Activated T-helper 2 cell treated with anti-CD3 and anti-CD28 coated beads, Interferon-gamma antibody, Interleukin-2, Interleukin-4, amounts not matched to agents 10 μg/mL and 5 μg/mL and 100 μg/mL, durations not matched to agents 14 hours and 24 hours and 36 hours (primary cell): ENCODE results near the gene FASTKD2. TPM values are rescaled to one million over a fixed set of nuclear protein-coding genes. Genes with fewer than 3 reads are reported as not detected.

ENCODE experiments used
- DNase-seq: peaks from one replicate; pipeline ENCODE4 v3.0.0; 2021; ENCODE audit warnings: low spot score
- H3K27ac Mint-ChIP-seq: one replicate; pipeline ENCODE4 v1.8.0; 2021; ENCODE audit warnings: mixed read lengths
- H3K27me3 Mint-ChIP-seq: one replicate; pipeline ENCODE4 v1.8.0; 2021; ENCODE audit warnings: low read depth, mixed read lengths
- H3K36me3 Mint-ChIP-seq: one replicate; pipeline ENCODE4 v1.8.0; 2021; ENCODE audit warnings: low read depth, mixed read lengths
- H3K4me1 Mint-ChIP-seq: one replicate; pipeline ENCODE4 v1.8.0; 2021; ENCODE audit warnings: low read depth, mixed read lengths
- H3K4me3 Mint-ChIP-seq: one replicate; pipeline ENCODE4 v1.8.0; 2021; ENCODE audit warnings: low read depth, mild to moderate bottlenecking, moderate library complexity, mixed read lengths
- H3K9me3 Mint-ChIP-seq: one replicate; pipeline ENCODE4 v1.8.0; 2021; ENCODE audit warnings: mixed read lengths
- intact Hi-C: fragments of 100-400 bp; cut with micrococcal nuclease; formaldehyde crosslinking; loops from one replicate; pipeline ENCODE4 v1.15.1; 2023
- total RNA-seq: library from RNA; stranded (reverse); gene quantifications from 2 replicates; pipeline ENCODE4 v1.2.3, GENCODE V29; 2022

Gene FASTKD2
- total RNA-seq = 34.5 and 34.7 TPM in 2 replicates

DNA sequence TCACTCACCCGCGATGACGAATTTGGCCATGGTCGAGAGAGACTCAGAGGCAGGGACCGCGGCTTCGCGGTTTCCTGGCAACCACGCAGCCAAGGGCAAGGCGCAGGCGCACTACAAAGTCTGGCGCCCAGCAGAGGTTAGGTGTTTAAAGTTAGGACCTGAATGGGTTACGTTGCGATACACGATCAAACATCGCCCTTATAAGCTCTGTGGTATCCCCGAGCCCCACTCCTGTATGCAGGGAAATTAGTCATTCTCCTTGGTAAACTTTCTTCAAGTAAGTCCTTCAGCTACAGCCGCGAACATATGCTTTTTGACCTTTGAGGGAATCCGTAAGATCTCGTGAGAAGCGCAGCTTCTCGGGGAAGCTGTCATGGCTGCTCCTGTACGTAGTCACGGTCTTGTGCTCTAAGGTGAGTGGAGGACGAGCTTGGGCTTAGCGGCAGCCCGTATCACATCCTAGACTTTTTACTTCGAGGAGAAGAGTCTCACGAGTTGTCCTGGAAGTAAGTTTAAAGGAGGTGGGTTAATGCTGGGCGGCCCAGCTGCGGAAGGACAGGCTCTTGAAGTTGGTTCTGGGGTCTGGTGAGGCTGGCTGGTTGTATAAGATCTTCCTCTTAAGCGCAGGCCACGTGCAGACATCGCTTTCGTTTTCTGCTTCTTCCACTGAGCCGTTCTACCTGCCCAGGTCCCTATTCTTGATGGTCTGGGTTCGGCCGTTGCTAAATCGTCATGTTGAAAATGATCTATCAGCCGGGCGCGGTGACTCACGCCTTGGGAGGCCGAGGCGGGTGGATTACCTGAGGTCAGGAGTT is at the start of gene FASTKD2, which contains the start of gene MDH1B:
TSS of gene FASTKD2 (plus strand) at position 365 of the 815 bp plus-strand sequence. CDS start 1,088 bp downstream, outside the sequence.
TSS of gene MDH1B (minus strand) at position 87 of the 815 bp plus-strand sequence. CDS start at position 30, 57 bp downstream.
- peak; percentile 80 for DNase-seq
- Mint-ChIP-seq H3K9me3 (no peaks in the 10 kb centered on the region), H3K4me1 (peaks cover 29% of the 10 kb centered on the region), H3K27ac (peak within 1 kb of the TSS; percentile 97), H3K4me3 (peak within 1 kb of the TSS; percentile 94), H3K36me3 (peaks cover 26% of the 10 kb centered on the region), H3K27me3 (peaks cover 3% of the 10 kb centered on the region)
- intact Hi-C loops = loop anchor here (1.0 to 10.0 kb wide), 5 partner anchors 399 to 1489 kb away; partner anchors contain the start of genes CREB1, IDH1, INO80D and KLF7

DNA sequence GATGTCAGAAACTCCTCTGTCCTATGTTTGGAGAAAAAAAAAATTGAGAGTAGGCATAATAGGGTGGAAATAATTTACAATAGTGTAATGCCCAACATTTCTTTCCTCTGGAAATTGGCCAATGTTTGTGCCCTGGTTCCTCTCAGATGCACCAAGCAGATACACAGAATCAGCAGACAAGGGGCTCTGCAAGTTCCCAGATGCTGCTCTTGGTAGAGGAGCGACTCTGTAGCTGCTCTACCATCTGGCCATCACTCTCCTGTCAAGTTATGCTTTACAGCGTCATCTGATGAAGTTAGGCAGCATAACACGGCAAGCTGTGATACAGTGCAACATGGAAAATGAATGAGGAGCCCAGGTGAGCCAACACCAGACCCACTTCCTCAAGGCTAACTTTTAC is 48.8 kb upstream of the FASTKD2 start:
- peaks cover 10% of the 10 kb centered on the region for H3K27me3 Mint-ChIP-seq
- intact Hi-C loops = no loop called here
- no peak overlapping the region for H3K27ac Mint-ChIP-seq
- H3K4me1 Mint-ChIP-seq = peaks cover 2% of the 10 kb centered on the region
- no peaks in the 10 kb centered on the region for H3K9me3 Mint-ChIP-seq
- no peak overlapping the region for H3K4me3 Mint-ChIP-seq
- no peak for DNase-seq
- no peaks in the 10 kb centered on the region for H3K36me3 Mint-ChIP-seq

DNA sequence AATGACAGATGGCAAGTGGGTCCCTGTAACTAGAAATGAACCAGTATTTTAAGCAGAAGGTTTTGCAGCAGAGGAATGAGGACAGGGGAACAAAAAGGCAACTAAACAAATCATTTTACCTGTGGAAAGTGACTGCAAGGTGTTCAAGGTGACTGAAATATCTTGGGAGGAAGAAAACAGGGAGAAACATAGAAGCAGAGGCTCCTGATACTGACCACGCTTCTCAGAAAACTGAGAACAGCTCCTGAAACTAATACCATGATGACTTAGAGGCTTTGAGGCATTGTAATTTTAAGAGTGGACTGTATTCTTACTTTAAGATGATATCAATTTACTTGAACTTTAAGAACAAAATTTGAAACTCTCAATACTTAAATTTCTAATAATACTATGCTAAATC is 47.1 kb upstream of the FASTKD2 start, which contains the start of gene DYTN:
TSS of gene DYTN (minus strand) at position 101 of the 400 bp plus-strand sequence. CDS start 117 bp downstream, outside the sequence.
- H3K9me3 Mint-ChIP-seq = no peaks in the 10 kb centered on the region
- H3K27ac Mint-ChIP-seq = no peak within 1 kb of the TSS
- DNase-seq = no peak
- intact Hi-C loops = no loop called here
- no peak within 1 kb of the TSS for H3K4me3 Mint-ChIP-seq
- peaks cover 12% of the 10 kb centered on the region for H3K27me3 Mint-ChIP-seq
- no peaks in the 10 kb centered on the region for H3K36me3 Mint-ChIP-seq
- peaks cover 2% of the 10 kb centered on the region for H3K4me1 Mint-ChIP-seq

DNA sequence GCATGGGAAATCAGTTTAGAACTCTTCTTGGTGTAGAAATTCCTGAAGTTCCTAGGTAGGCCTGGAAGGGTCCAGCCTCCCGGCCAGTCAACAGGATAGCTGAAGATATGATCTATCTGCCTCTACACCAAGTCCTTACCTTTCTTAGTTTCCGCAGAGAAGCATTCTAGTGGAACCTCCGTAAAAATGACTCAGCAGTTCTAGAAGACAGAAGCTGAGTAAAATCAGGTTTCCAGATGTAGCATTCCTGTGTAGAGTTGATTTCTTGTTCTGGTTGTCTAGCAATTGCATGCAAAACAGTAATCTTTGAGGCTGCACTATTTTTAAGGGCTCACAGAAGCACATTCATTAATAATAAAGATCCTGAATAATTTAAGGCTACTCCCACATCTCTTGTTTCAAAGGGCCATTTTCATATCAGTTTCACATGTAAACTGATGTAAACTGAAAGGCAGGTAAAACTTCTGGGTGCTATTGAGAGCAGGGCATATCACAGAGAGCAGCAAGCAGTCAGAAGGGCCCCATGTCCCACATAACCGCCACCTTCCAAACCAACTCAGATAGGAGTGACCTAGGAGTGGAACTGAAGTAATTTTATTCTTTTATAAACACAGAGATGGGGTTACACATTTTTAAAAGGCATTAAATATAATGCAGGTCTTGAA is 44.0 kb upstream of the FASTKD2 start:
- no peak for DNase-seq
- Mint-ChIP-seq H3K4me1 (no peaks in the 10 kb centered on the region), H3K27me3 (peaks cover 15% of the 10 kb centered on the region), H3K4me3 (no peak overlapping the region), H3K9me3 (no peaks in the 10 kb centered on the region), H3K27ac (no peak overlapping the region), H3K36me3 (no peaks in the 10 kb centered on the region)
- intact Hi-C loops = no loop called here

DNA sequence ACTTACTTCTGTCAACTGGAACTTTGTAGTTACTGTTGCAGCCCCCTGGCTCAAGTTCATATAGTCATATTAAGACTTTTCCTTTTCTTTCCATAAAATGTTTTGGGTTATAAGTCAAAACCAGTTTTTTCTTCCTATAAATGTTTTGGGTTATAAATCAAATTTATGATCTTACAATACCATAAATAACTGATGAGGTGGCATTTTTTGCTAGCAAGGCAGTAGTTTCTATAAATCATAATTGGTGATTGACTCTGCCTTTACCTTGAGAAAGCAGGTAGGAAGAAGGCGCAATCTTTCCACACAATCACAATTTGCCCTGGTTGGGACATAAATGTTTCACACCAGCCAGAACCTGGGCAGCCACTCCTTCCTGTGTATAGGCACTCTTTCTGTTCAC is 42.1 kb upstream of the FASTKD2 start:
- H3K36me3 Mint-ChIP-seq = no peaks in the 10 kb centered on the region
- intact Hi-C loops = no loop called here
- H3K27ac Mint-ChIP-seq = no peak overlapping the region
- H3K4me3 Mint-ChIP-seq = no peak overlapping the region
- H3K27me3 Mint-ChIP-seq = peaks cover 13% of the 10 kb centered on the region
- peaks cover 2% of the 10 kb centered on the region for H3K4me1 Mint-ChIP-seq
- DNase-seq = no peak
- no peaks in the 10 kb centered on the region for H3K9me3 Mint-ChIP-seq

DNA sequence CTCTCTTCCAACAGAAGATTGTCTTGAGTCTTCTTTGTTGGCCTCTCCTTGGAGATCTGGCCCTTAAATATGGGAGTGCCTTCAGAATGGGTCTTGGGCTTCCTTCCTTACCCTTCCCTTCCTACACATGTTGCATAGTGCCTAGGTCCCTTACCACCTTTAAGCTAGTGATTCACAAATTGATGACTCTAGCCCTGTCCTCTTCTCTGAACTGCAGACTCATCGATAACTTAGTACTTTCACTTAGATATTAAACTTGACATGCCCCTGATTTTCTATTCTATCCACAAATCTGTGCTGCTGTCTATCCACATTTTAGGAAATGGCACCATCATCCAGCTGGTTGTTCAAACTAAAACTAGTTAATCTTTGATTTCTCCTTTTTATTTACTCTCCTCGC is 38.1 kb upstream of the FASTKD2 start:
- H3K9me3 Mint-ChIP-seq = no peaks in the 10 kb centered on the region
- intact Hi-C loops = no loop called here
- no peak overlapping the region for H3K4me3 Mint-ChIP-seq
- no peaks in the 10 kb centered on the region for H3K36me3 Mint-ChIP-seq
- H3K27me3 Mint-ChIP-seq = peaks cover 10% of the 10 kb centered on the region
- no peak for DNase-seq
- no peak overlapping the region for H3K27ac Mint-ChIP-seq
- peaks cover 4% of the 10 kb centered on the region for H3K4me1 Mint-ChIP-seq

DNA sequence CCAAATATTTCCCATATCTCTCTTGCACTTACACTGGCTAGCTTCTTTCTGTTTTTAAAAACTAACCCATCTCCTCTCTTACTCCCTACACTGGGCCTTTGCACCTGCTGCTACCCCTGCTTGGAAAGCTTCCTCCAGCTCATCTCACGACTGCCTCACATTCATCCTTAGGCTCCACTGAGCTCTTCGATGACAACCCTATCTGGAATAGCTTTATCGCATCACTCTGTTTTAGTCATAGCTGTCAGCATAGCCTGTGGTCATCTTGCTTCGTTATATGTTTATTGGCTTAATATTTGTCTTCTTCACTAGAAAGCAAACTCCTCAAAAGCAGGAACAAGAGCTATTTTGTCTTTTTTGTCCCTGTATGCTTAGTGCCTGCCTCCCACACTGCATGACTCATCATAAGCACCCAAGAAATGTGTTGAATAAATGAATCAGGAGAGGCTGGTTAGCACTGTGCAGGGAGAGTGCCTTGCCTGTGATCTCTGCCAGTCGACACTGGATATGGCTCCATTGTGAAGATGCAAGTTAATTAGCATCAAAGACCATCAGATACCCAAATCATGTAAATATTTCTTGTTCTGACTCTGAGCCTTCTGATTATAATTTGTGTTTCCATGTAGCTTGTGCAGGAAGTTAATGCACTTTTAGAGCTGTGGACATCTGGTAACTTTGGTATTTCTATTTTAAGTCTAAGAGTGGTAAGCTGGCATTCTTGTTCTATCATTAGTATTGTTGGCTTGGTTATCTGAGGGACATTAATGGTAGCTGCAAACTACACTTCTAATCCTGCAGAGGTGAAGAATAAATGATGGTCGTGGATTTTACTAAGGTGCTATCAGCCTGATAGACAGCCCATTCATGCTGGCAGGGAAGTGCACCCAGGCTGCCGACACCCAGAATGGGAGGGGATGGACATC is 36.9 kb upstream of the FASTKD2 start:
- no peaks in the 10 kb centered on the region for H3K36me3 Mint-ChIP-seq
- no peak overlapping the region for H3K4me3 Mint-ChIP-seq
- no peak overlapping the region for H3K27ac Mint-ChIP-seq
- intact Hi-C loops = no loop called here
- no peak for DNase-seq
- H3K4me1 Mint-ChIP-seq = peaks cover 4% of the 10 kb centered on the region
- H3K9me3 Mint-ChIP-seq = no peaks in the 10 kb centered on the region
- peaks cover 12% of the 10 kb centered on the region for H3K27me3 Mint-ChIP-seq

DNA sequence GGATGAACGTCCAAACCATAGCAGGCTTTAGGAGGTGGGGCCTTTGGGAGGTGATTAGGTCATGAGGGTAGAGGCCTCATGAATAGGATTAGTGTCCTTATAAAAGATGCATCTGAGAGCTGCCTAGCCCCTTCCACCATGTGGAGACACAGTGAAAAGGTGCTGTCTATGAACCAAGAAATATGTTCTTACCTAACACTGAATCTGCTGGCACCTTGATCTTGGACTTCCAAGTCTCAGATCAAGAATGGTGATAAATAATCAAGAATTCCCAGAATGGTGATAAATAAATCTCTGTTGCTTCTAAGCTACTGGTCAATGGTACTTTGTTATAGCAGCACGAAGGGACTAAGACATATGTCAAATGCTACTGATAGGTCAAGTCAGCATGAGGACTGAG is 32.1 kb upstream of the FASTKD2 start:
- intact Hi-C loops = no loop called here
- Mint-ChIP-seq H3K27me3 (peaks cover 5% of the 10 kb centered on the region), H3K4me1 (peaks cover 1% of the 10 kb centered on the region), H3K36me3 (no peaks in the 10 kb centered on the region), H3K27ac (no peak overlapping the region), H3K9me3 (no peaks in the 10 kb centered on the region), H3K4me3 (no peak overlapping the region)
- no peak for DNase-seq

DNA sequence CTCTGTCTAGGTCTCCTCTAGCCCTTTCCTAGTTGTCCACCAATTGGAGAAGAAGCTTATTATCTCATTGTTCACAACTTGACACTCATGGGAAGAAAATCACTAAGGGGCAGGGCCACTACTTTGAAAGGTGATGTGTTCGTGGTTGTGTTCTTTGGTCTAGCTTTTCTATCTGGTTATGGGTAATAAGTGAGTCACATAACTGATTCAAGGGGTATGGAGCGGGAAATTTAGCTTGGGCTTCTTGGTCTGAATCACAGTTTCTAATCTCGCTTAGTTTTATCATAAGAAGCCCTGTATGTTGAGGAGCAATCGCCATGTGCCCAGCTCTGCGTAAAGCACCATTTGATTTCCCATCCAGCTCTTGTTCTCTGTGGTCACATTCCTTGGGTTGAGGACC is 28.5 kb upstream of the FASTKD2 start:
- DNase-seq = no peak
- H3K4me1 Mint-ChIP-seq = no peaks in the 10 kb centered on the region
- H3K9me3 Mint-ChIP-seq = no peaks in the 10 kb centered on the region
- no peaks in the 10 kb centered on the region for H3K36me3 Mint-ChIP-seq
- intact Hi-C loops = no loop called here
- no peak overlapping the region for H3K27ac Mint-ChIP-seq
- H3K4me3 Mint-ChIP-seq = no peak overlapping the region
- peaks cover 5% of the 10 kb centered on the region for H3K27me3 Mint-ChIP-seq

DNA sequence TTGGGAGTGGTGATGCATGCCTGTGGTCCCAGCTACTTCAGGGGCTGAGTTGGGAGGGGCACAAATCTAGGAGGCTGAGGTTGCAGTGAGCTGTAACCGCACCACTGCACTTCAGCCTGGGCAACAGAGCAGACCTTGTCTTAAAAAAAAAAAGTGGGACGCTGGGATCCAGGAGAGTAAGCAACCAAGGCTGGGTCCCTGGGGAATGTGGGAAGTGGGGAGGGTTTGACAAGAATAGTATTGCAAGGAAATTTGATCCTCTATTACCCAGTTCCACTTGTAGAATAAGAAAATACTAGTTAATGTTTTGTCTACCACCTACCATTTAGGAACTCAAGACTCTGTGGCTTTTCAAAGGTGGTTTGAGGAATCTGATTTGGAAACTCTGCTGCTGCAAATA is 26.1 kb upstream of the FASTKD2 start:
- no peak overlapping the region for H3K27ac Mint-ChIP-seq
- H3K4me1 Mint-ChIP-seq = no peaks in the 10 kb centered on the region
- no peaks in the 10 kb centered on the region for H3K27me3 Mint-ChIP-seq
- no peak for DNase-seq
- intact Hi-C loops = no loop called here
- no peaks in the 10 kb centered on the region for H3K36me3 Mint-ChIP-seq
- H3K4me3 Mint-ChIP-seq = no peak overlapping the region
- H3K9me3 Mint-ChIP-seq = no peaks in the 10 kb centered on the region

DNA sequence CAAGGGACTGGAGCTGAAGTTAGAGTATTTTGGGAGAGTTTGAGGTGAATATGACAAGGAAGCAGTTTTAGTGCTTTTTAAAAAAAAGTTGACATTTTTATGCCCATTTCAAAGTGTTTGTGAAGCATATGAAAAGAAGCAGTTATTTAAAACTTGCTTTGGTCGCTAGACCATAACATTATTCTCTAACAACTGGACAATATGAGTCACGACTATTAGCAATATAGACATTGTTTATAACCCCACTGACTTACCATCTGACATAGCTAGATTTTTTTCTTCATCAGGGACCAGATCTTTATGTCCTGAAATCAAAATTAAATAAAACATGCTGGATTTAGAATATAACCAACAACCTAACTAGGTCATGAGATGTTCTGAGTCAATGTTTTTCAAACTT is 24.6 kb upstream of the FASTKD2 start:
- Mint-ChIP-seq H3K36me3 (no peaks in the 10 kb centered on the region), H3K4me3 (no peak overlapping the region), H3K27me3 (no peaks in the 10 kb centered on the region), H3K9me3 (no peaks in the 10 kb centered on the region), H3K27ac (no peak overlapping the region), H3K4me1 (no peaks in the 10 kb centered on the region)
- intact Hi-C loops = no loop called here
- no peak for DNase-seq

DNA sequence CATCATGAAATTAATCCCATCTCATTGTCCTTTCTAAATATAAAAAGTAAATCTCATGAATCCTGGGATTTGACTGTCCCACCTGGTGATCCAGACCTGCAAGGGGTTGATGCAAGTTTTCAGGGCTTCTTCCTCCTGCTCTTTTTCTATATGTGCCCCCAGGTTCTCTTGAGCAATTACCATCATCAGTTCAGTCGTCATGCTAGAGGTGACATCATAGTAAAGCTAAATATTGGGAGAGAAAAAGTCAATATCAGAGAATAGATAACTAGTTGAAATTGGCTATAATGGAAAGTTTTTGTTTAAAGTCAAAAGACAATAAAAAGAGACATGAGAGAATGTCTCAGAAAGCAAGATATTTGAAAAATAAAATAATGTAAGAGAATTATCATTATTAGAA is 8.6 kb upstream of the FASTKD2 start:
- no peak for DNase-seq
- no peaks in the 10 kb centered on the region for H3K9me3 Mint-ChIP-seq
- H3K27me3 Mint-ChIP-seq = peaks cover 13% of the 10 kb centered on the region
- no peaks in the 10 kb centered on the region for H3K36me3 Mint-ChIP-seq
- H3K4me3 Mint-ChIP-seq = no peak overlapping the region
- H3K27ac Mint-ChIP-seq = no peak overlapping the region
- intact Hi-C loops = no loop called here
- H3K4me1 Mint-ChIP-seq = no peaks in the 10 kb centered on the region
